Measurements from ENCODE around the gene MLC1.

MLC1 gene

DNA sequence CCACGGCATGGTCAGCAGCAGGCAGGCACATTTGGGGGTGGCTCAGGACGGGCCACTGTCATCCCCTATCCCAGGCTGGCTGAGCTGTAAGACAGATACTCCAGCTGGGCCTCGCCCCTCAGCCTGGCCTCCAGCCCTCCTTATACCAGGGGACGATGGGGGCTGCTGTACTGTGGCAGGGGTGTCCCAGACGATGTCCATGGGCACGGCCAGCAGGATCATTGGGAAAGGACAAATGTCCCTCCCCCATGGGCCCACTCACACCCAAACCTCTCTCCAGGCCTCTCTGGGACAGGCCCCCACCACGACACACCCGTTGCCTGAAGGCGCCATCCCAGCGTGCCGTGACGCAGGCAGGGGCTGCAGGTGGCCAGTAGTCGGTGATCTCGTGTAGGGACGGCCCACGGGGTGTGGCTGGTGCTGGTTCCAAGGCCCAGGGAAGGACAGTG is 71.1 kb downstream of the MLC1 start:
- DNase-seq: no peak

GRCh38 chr22:50012211-50013181 is 72.7 kb downstream of the MLC1 start, which contains the start of gene IL17REL:
Gene IL17REL, minus strand, starts transcription at chr22:50012765. Its CDS starts 119 bp downstream, at chr22:50012646.
- DNase-seq: no peak

- DNase-seq: no peak
These were observed 73.6 kb downstream of the MLC1 start for GRCh38 chr22:50011447-50012210.

DNA sequence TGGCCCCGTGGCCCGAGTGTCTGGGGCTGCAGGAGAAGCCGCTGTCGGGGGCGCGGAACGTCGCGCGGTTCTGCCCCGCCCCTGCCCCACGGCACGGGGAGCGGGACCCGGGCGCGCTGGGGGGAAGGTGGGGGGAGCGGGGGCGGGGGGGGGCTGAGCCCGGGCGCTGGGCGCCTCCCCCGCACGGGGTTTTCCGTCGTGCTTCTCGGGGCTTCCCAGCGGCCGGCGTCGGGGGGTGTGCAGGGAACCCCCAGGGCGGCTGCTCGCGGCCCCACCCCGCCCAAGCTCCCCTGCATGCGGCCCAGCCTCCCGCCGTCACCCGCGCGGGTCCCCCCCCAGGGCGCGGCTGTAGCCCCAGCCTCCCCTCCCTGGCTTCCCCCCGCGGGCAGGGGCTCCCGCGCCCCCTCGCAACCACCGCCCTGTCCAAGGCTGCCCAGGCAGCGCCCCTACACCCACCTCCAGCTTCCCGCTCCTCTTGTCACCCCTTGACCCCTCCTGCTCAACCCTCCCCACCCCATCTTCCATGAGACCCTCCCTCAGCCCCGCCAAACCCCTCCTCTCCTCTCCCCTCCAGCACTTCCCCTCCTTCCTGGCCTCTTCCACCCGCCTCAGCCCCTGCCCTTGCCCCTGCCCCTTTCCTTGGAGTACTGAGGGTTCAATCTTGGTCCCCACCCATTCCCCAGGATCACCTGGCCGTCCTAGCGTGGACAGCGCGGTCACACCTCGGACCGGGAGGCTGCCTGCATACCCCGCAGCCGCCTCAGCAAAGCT is 74.4 kb downstream of the MLC1 start:
- no peak for DNase-seq

- no peak for DNase-seq
These were observed 75.2 kb downstream of the MLC1 start for GRCh38 chr22:50009765-50010675.

All from NCI-H526 treated with DMSO at 0.1 percent for 48 hours (cell line).